ENCODE data around the gene DDI2.

DDI2 gene

DNA sequence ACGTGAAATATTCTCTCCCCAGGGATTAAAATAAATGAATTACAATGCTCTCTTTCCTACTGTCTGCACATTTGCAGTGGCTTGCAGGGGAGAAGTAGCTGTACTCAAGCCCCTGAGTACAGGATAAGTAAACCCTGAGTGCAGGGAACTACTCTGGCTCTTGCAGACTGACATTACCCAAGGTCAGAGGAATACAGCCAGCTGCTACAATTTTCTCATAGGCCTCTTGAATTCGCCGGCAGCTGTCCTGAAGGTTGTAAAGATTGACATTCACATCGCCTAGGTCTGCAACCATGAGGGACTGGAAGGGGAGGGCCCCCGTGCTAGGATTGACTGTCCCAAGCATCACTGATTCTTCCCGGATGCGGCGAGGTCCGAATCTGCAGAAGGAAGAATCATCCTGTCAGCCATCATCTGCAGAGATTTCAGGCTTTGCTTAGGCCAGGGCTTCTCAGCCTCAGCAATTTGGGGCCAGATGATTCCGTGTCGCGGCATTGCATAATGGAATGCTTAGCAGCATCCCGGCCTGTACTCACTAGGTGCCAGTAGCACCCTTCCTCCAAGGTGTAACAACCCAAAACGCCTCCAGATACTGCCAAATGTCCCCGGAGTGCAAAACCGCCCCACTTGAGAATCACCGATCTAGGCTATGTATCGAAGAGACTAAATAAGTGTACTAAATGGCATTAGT is 34.1 kb upstream of the DDI2 start (continued):
- TF ChIP-seq EGR2 (tag by site-specific recombination; IDR thresholded peaks at IDR 0.05; ENCODE audit: low read depth) (no peak), ZNF585B (tag by site-specific recombination; IDR thresholded peaks at IDR 0.05) (no peak), ZFP41 (tag by site-specific recombination; IDR thresholded peaks at IDR 0.05; ENCODE audit: borderline replicate concordance) (no peak)

DNA sequence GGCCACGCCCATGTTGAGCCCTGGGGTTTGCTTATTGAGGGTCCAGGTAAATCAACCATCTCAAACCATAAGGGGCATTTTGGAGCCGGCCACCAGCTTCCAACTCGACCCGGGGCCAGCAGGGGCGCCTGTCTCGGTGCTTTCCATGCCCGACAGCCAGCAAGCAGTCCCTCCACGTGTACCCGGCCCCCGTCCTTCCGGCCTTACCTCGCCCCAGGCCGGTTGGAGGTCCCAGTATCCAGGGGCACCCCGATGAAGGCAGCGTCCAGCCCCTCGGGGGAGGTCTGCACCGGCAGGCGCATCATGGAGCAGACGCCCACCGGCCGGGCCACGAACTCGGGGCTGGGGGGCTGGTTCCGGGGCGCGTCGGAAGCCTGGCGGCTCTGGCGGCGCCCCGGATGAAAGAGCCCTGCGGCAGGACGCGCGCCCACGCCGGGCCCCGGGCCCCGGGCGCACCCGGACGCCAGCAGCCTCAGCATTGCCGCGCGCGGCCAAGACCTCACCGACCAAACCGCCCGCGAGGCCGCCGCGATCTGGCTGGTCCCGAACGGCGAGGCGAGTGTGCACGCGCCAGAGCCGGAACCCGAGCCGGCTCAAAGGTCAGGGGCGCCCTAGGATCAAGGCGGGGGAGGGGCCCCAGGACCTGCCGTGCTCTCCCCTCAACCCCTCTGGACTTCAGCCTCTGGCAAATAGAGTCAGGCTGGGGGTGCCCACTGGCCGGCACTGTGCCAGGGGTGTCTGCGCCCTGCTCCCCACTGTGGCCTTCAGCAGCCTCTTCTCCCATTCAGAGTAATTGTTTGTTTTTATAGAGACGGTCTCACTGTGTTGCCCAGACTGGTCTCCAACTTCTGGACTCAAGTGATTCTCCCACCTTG is 32.5 kb upstream of the DDI2 start, which contains the start of gene AGMAT:
AGMAT (minus strand) TSS at position 563 of the 875 bp plus-strand sequence; CDS start at position 479, 84 bp downstream.
- no peaks in the 10 kb centered on the region for H3K36me3 ChIP-seq (ENCODE audit: control insufficient read depth in 2 of 2, insufficient read depth in 1 of 2, low read length in 2 of 2)
- CTCF ChIA-PET = no interaction called here
- TF ChIP-seq ZNF350 (tag by site-specific recombination; IDR thresholded peaks at IDR 0.05) (no peak), ZNF830 (tag by site-specific recombination; IDR thresholded peaks at IDR 0.05; ENCODE audit: low read depth) (no peak)
- peak within 1 kb of the TSS; percentile 14 for H3K4me3 ChIP-seq (ENCODE audit: low read depth, low read length)
- peak within 1 kb of the TSS; percentile 37; the same call in 1 of the 2 replicates for H3K27ac ChIP-seq (ENCODE audit: extremely low read depth, low read depth, low read length)
- H3K4me1 ChIP-seq (ENCODE audit: control insufficient read depth, insufficient read depth, low read length) = no peaks in the 10 kb centered on the region
- H3K9me3 ChIP-seq (ENCODE audit: control insufficient read depth, insufficient read depth, low read depth, low read length) = no peaks in the 10 kb centered on the region
- POLR2A ChIA-PET = no interaction called here

DNA sequence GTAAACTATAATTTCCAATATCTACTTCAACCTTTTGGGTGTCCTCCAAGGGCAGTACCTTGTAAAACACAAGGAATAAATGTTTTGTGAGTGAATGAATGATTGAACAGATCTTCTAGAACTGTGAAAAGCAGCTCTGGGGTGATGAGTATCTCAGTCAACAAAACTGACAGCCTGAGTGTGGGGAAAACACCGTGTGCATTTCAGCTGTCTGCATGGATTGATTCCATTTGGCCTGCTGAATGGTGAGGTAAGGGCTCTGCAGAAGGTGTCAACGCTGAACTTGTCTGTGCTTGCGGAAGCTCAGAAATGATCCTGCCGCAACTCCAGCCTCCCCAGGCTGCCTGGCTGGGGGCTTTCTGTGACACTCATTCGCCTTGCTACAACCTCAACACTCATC is 25.0 kb upstream of the DDI2 start:
- no peak for TF ChIP-seq ZNF660 (tag by site-specific recombination; IDR thresholded peaks at IDR 0.05)
- TF ChIP-seq ZNF791 (tag by site-specific recombination; IDR thresholded peaks at IDR 0.05) = no peak
- TF ChIP-seq, protein P1, sequence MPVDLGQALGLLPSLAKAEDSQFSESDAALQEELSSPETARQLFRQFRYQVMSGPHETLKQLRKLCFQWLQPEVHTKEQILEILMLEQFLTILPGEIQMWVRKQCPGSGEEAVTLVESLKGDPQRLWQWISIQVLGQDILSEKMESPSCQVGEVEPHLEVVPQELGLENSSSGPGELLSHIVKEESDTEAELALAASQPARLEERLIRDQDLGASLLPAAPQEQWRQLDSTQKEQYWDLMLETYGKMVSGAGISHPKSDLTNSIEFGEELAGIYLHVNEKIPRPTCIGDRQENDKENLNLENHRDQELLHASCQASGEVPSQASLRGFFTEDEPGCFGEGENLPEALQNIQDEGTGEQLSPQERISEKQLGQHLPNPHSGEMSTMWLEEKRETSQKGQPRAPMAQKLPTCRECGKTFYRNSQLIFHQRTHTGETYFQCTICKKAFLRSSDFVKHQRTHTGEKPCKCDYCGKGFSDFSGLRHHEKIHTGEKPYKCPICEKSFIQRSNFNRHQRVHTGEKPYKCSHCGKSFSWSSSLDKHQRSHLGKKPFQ (tag by site-specific recombination; IDR thresholded peaks at IDR 0.05) = no peak
- no peak for TF ChIP-seq ZSCAN16 (tag by site-specific recombination; IDR thresholded peaks at IDR 0.05)
- TF ChIP-seq ZNF341 (tag by site-specific recombination; IDR thresholded peaks at IDR 0.05; ENCODE audit: low read depth) = no peak
- TF ChIP-seq ZNF433 (tag by site-specific recombination; IDR thresholded peaks at IDR 0.05; ENCODE audit: low read depth) = no peak
- TF ChIP-seq ZNF514 (tag by site-specific recombination; IDR thresholded peaks at IDR 0.05) = no peak
- H3K36me3 ChIP-seq (ENCODE audit: control insufficient read depth in 2 of 2, insufficient read depth in 1 of 2, low read length in 2 of 2) = no peaks in the 10 kb centered on the region
- H3K27ac ChIP-seq (ENCODE audit: extremely low read depth, low read depth, low read length) = no peak overlapping the region
- POLR2A ChIA-PET = interaction anchor here (1.3 kb wide), 1 partner anchor 11 kb away, joined by 3 read pairs; no protein-coding TSS in a partner anchor
- CTCF ChIA-PET = interaction anchor here (0.6 kb wide), 1 partner anchor 20 kb away, joined by 3 read pairs; no protein-coding TSS in a partner anchor
- no peaks in the 10 kb centered on the region for H3K9me3 ChIP-seq (ENCODE audit: control insufficient read depth, insufficient read depth, low read depth, low read length)
- H3K4me3 ChIP-seq (ENCODE audit: low read depth, low read length) = no peak overlapping the region
- H3K4me1 ChIP-seq (ENCODE audit: control insufficient read depth, insufficient read depth, low read length) = no peaks in the 10 kb centered on the region

DNA sequence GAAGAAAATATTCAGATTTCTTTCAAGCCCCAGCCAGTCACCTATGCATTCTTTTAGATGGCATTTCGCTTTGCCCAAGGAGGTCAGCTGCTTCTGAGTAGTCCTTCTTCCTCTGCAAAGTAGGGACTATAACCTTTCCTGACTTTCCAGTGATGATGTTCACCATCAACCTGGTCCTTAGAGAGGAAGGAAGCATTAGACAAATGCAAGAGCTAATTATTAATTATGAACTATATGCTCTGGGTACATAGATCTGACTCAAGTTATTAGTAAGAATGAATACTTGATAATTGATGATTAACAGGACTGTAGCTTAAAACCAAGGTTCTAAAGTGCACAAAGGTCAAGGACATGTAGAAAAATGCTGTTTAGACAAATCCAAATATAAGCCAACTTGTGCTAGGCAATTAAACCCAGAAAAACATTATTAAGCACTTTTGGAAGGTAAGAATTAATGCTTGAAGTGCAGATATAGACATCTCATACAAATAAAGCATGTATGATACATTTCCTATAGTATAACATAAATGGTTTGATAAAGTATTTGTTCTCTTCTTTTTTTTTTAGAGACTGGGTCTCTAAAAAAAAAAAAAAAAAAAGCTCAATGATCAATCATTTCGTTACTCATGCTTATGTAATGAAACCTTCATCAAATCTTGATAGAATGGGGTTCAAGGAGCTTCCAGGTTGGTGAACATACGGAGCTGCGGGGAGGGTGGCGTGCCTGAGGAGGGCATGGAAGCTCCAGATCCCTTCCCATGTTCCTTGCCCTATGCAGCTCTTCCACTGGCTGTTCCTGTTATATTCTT is 21.2 kb upstream of the DDI2 start:
- no peaks in the 10 kb centered on the region for H3K4me1 ChIP-seq (ENCODE audit: control insufficient read depth, insufficient read depth, low read length)
- ChIA-PET POLR2A (interaction anchor here (0.6 to 1.1 kb wide), 2 partner anchors 25 to 144 kb away, joined by 3 to 4 read pairs; no protein-coding TSS in a partner anchor), CTCF (interaction anchor here (0.6 to 2.3 kb wide), 11 partner anchors 9 to 1630 kb away, joined by 3 to 13 read pairs (median 3); no protein-coding TSS in a partner anchor)
- no peak overlapping the region for H3K4me3 ChIP-seq (ENCODE audit: low read depth, low read length)
- TF ChIP-seq ZNF621 (tag by site-specific recombination; IDR thresholded peaks at IDR 0.05) (no peak), OSR2 (tag by site-specific recombination; IDR thresholded peaks at IDR 0.05) (no peak), WT1 (tag by site-specific recombination; IDR thresholded peaks at IDR 0.05) (no peak), ZSCAN16 (tag by site-specific recombination; IDR thresholded peaks at IDR 0.05) (no peak), ZNF19 (tag by site-specific recombination; IDR thresholded peaks at IDR 0.05; ENCODE audit: low read depth) (no peak), ZNF433 (tag by site-specific recombination; IDR thresholded peaks at IDR 0.05; ENCODE audit: low read depth) (no peak), ZNF654 (tag by site-specific recombination; IDR thresholded peaks at IDR 0.05; ENCODE audit: low read depth) (no peak), ZBTB17 (tag by site-specific recombination; IDR thresholded peaks at IDR 0.05) (no peak), ZNF146 (tag by site-specific recombination; IDR thresholded peaks at IDR 0.05) (no peak), KLF10 (tag by site-specific recombination; IDR thresholded peaks at IDR 0.05) (no peak), ZNF791 (tag by site-specific recombination; IDR thresholded peaks at IDR 0.05) (no peak)
- TF ChIP-seq, protein P2, sequence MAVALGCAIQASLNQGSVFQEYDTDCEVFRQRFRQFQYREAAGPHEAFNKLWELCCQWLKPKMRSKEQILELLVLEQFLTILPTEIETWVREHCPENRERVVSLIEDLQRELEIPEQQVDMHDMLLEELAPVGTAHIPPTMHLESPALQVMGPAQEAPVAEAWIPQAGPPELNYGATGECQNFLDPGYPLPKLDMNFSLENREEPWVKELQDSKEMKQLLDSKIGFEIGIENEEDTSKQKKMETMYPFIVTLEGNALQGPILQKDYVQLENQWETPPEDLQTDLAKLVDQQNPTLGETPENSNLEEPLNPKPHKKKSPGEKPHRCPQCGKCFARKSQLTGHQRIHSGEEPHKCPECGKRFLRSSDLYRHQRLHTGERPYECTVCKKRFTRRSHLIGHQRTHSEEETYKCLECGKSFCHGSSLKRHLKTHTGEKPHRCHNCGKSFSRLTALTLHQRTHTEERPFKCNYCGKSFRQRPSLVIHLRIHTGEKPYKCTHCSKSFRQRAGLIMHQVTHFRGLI (tag by site-specific recombination; IDR thresholded peaks at IDR 0.05) = no peak
- no peak overlapping the region for H3K27ac ChIP-seq (ENCODE audit: extremely low read depth, low read depth, low read length)
- H3K9me3 ChIP-seq (ENCODE audit: control insufficient read depth, insufficient read depth, low read depth, low read length) = no peaks in the 10 kb centered on the region
- no peaks in the 10 kb centered on the region for H3K36me3 ChIP-seq (ENCODE audit: control insufficient read depth in 2 of 2, insufficient read depth in 1 of 2, low read length in 2 of 2)
